Smooth muscle cell (in vitro differentiated cells): ENCODE measurements around the gene TEAD3. TPM values are rescaled to one million over a fixed set of nuclear protein-coding genes. Genes with fewer than 3 reads are reported as not detected.

Source experiments
- DNase-seq: peaks from one replicate; lab custom pipeline; 2025; ENCODE audit not compliant: unreplicated experiment; lab: John Stamatoyannopoulos, UW
- H2AFZ ChIP-seq: fragments of 200-600 bp; sonication (generic); 2 replicates; pipeline ENCODE4 v1.6.0; 2016; ENCODE audit warnings: antibody characterized with exemption, low read depth, mild to moderate bottlenecking
- H3F3A ChIP-seq: fragments of 200-600 bp; sonication (generic); 2 replicates; pipeline ENCODE4 v1.6.0; 2017; ENCODE audit warnings: antibody characterized with exemption, low read depth
- H3K27ac ChIP-seq: fragments of 200-600 bp; sonication (generic); 2 replicates; pipeline ENCODE4 v1.5.1; 2016; ENCODE audit warnings: low read depth, mild to moderate bottlenecking
- H3K27me3 ChIP-seq: fragments of 200-600 bp; sonication (generic); 2 replicates; pipeline ENCODE4 v1.6.1; 2016; ENCODE audit warnings: low read depth, mild to moderate bottlenecking
- H3K36me3 ChIP-seq: fragments of 200-600 bp; sonication (generic); 2 replicates; pipeline ENCODE4 v1.5.1; 2016; ENCODE audit warnings: low read depth
- H3K4me1 ChIP-seq: fragments of 200-600 bp; sonication (generic); 2 replicates; pipeline ENCODE4 v1.5.1; 2016; ENCODE audit warnings: low read depth
- H3K4me2 ChIP-seq: fragments of 200-600 bp; sonication (generic); 2 replicates; pipeline ENCODE4 v1.6.0; 2016; ENCODE audit warnings: mild to moderate bottlenecking
- H3K4me3 ChIP-seq: fragments of 200-600 bp; sonication (generic); 2 replicates; pipeline ENCODE4 v1.5.1; 2016; ENCODE audit warnings: mild to moderate bottlenecking
- H3K79me2 ChIP-seq: fragments of 200-600 bp; sonication (generic); 2 replicates; pipeline ENCODE4 v1.6.0; 2016; ENCODE audit warnings: low read depth, mild to moderate bottlenecking
- H3K9ac ChIP-seq: fragments of 200-600 bp; sonication (generic); 2 replicates; pipeline ENCODE4 v1.6.0; 2016; ENCODE audit warnings: low read depth
- H3K9me3 ChIP-seq: fragments of 200-600 bp; sonication (generic); replicated peaks from 2 replicates; pipeline ENCODE4 v1.5.1; 2016; ENCODE audit warnings: low read depth
- H4K20me1 ChIP-seq: fragments of 200-600 bp; sonication (generic); 2 replicates; pipeline ENCODE4 v1.6.0; 2016; ENCODE audit warnings: low read depth
- CTCF ChIP-seq: fragments of 200-600 bp; sonication (generic); IDR thresholded peaks from 2 replicates; pipeline ENCODE4 v1.5.1; 2017; ENCODE audit warnings: borderline replicate concordance, mild to moderate bottlenecking, antibody characterized with exemption; ENCODE audit not compliant: insufficient read depth, poor library complexity, severe bottlenecking
- WGBS: methylation state at CpG from one replicate; pipeline ENCODE4 v1.1.7; 2016; ENCODE audit warnings: low lambda C conversion rate; 5-methylcytosine and 5-hydroxymethylcytosine counted together
- polyA plus RNA-seq: library from polyadenylated mRNA; unstranded; fragments of >200 nt; fragmentation: Nextera tagmentation; extraction: Ambion mirVana; gene quantifications from 2 replicates; pipeline ENCODE4 v1.2.1, GENCODE V29; 2016
- total RNA-seq: library from RNA; depleted of rRNA; stranded (reverse); fragments of >200 nt; gene quantifications from 2 replicates; pipeline ENCODE4 v1.2.3, GENCODE V29; 2014

The TEAD3 gene
- total and polyA plus RNA-seq, 2 experiments from 2014 or later, result 29.1 to 40.6 TPM

GRCh38 chr6:35454391-35455110 lies 42.3 kb downstream of the TEAD3 start:
- no peaks in the 10 kb centered on the region for H3K9me3 ChIP-seq
- H3F3A ChIP-seq, result no peaks in the 10 kb centered on the region
- H4K20me1 ChIP-seq, result no peaks in the 10 kb centered on the region
- DNase-seq, result no peak
- no peak for TF ChIP-seq CTCF
- no peaks in the 10 kb centered on the region for H3K79me2 ChIP-seq
- no peak overlapping the region for H3K9ac ChIP-seq
- H3K27me3 ChIP-seq, result no peaks in the 10 kb centered on the region
- no peaks in the 10 kb centered on the region for H3K36me3 ChIP-seq
- H3K4me3 ChIP-seq, result no peak overlapping the region
- H2AFZ ChIP-seq, result no peak overlapping the region
- peaks cover 27% of the 10 kb centered on the region for H3K4me1 ChIP-seq
- WGBS, result 82% methylated on average over 9 of the region's 9 CpGs
- H3K27ac ChIP-seq, result no peak overlapping the region
- H3K4me2 ChIP-seq, result no peak overlapping the region

- peak overlapping the region; percentile 91 for H2AFZ ChIP-seq
- H3K27ac ChIP-seq, result no peak overlapping the region
- H3K9me3 ChIP-seq, result no peaks in the 10 kb centered on the region
- H3K79me2 ChIP-seq, result no peaks in the 10 kb centered on the region
- no peaks in the 10 kb centered on the region for H3K27me3 ChIP-seq
- TF ChIP-seq CTCF, result no peak
- H3K36me3 ChIP-seq, result no peaks in the 10 kb centered on the region
- WGBS, result 49% methylated on average over 3 of the region's 3 CpGs
- H3K9ac ChIP-seq, result peak overlapping the region; percentile 16
- no peaks in the 10 kb centered on the region for H3F3A ChIP-seq
- no peaks in the 10 kb centered on the region for H4K20me1 ChIP-seq
- peak overlapping the region; percentile 98 for H3K4me2 ChIP-seq
- H3K4me1 ChIP-seq, result peaks cover 27% of the 10 kb centered on the region
- peak overlapping the region; percentile 80 for H3K4me3 ChIP-seq
- DNase-seq, result no peak
Measured at GRCh38 chr6:35453236-35453635, 43.6 kb downstream of the TEAD3 start.

GRCh38 chr6:35452183-35453090 lies 44.4 kb downstream of the TEAD3 start, which contains the start of gene FANCE:
FANCE (plus strand) TSS chr6:35452338; CDS start chr6:35452546, 208 bp downstream.
- WGBS, result 3% methylated on average over 57 of the region's 87 CpGs
- no peaks in the 10 kb centered on the region for H3K27me3 ChIP-seq
- TF ChIP-seq CTCF, result no peak
- H3F3A ChIP-seq, result no peaks in the 10 kb centered on the region
- no peaks in the 10 kb centered on the region for H4K20me1 ChIP-seq
- no peaks in the 10 kb centered on the region for H3K36me3 ChIP-seq
- peak within 1 kb of the TSS; percentile 91 for H2AFZ ChIP-seq
- H3K79me2 ChIP-seq, result no peaks in the 10 kb centered on the region
- H3K9ac ChIP-seq, result peak within 1 kb of the TSS; percentile 54
- peaks cover 27% of the 10 kb centered on the region for H3K4me1 ChIP-seq
- H3K9me3 ChIP-seq, result no peaks in the 10 kb centered on the region
- H3K4me3 ChIP-seq, result peak within 1 kb of the TSS; percentile 80
- no peak within 1 kb of the TSS for H3K27ac ChIP-seq
- DNase-seq, result peak; percentile 94
- H3K4me2 ChIP-seq, result peak within 1 kb of the TSS; percentile 98
